NCI-H82 treated with DMSO at 0.1 percent for 48 hours (cell line): ENCODE measurements around the gene PRKAB1.

Experiments
- DNase-seq: peaks from one replicate; lab custom pipeline; 2025; ENCODE audit not compliant: unreplicated experiment; lab: John Stamatoyannopoulos, UW

PRKAB1 gene

GRCh38 chr12:119710374-119710964 is 42.5 kb downstream of the PRKAB1 start:
- no peak for DNase-seq

- no peak for DNase-seq
Observed at GRCh38 chr12:119710965-119711551, 43.1 kb downstream of the PRKAB1 start.

- no peak for DNase-seq
Observed at GRCh38 chr12:119711693-119712092, 43.8 kb downstream of the PRKAB1 start.

GRCh38 chr12:119712721-119713120 is 44.8 kb downstream of the PRKAB1 start:
- DNase-seq, result no peak

GRCh38 chr12:119713551-119714031 is 45.7 kb downstream of the PRKAB1 start:
- no peak for DNase-seq

GRCh38 chr12:119714614-119715267 is 46.8 kb downstream of the PRKAB1 start:
- DNase-seq, result no peak

- no peak for DNase-seq
Observed at GRCh38 chr12:119715268-119715620, 47.3 kb downstream of the PRKAB1 start.

GRCh38 chr12:119718141-119718540 is 50.2 kb downstream of the PRKAB1 start:
- no peak for DNase-seq

- no peak for DNase-seq
Observed at GRCh38 chr12:119720349-119720748, 52.4 kb downstream of the PRKAB1 start.

- no peak for DNase-seq
Observed at GRCh38 chr12:119721306-119721705, 53.4 kb downstream of the PRKAB1 start.

- no peak for DNase-seq
Observed at GRCh38 chr12:119725523-119725922, 57.6 kb downstream of the PRKAB1 start.

- no peak for DNase-seq
Observed at GRCh38 chr12:119727600-119728443, 59.9 kb downstream of the PRKAB1 start.

- DNase-seq, result no peak
Observed at GRCh38 chr12:119728444-119728745, 60.5 kb downstream of the PRKAB1 start.

- no peak for DNase-seq
Observed at GRCh38 chr12:119729871-119730270, 61.9 kb downstream of the PRKAB1 start.

GRCh38 chr12:119730381-119730780 is 62.4 kb downstream of the PRKAB1 start:
- no peak for DNase-seq
